Mesodermal cell (in vitro differentiated cells): ENCODE data around the gene CARNS1.
"Not testable (repeated sequence)": the region's sequence is repeated elsewhere in the genome, so short reads cannot be mapped to it uniquely, and the experiment has no call there.

ENCODE experiments used
- H3K27ac ChIP-seq: 2 replicates; pipeline ENCODE4 v1.7.0; 2013; ENCODE audit warnings: mild to moderate bottlenecking, low read depth, low read length, moderate library complexity; ENCODE audit not compliant: severe bottlenecking
- H3K36me3 ChIP-seq: 2 replicates; pipeline ENCODE4 v1.7.1; 2013; ENCODE audit warnings: mild to moderate bottlenecking, low read length, moderate library complexity; ENCODE audit not compliant: control insufficient read depth, insufficient read depth
- H3K4me1 ChIP-seq: one replicate; pipeline ENCODE4 v1.7.1; 2013; ENCODE audit warnings: mild to moderate bottlenecking, low read length; ENCODE audit not compliant: insufficient read depth, control insufficient read depth, poor library complexity, severe bottlenecking
- H3K4me3 ChIP-seq: 2 replicates; pipeline ENCODE4 v1.7.0; 2013; ENCODE audit warnings: low read length, control low read depth, mild to moderate bottlenecking; ENCODE audit not compliant: insufficient read depth, poor library complexity, severe bottlenecking; ENCODE audit errors: extremely low read depth
- H3K9me3 ChIP-seq: 2 replicates; pipeline ENCODE4 v1.7.1; 2013; ENCODE audit warnings: mild to moderate bottlenecking, low read length, moderate library complexity; ENCODE audit not compliant: control insufficient read depth
- WGBS, 2 experiments: methylation state at CpG; one replicate each; pipeline ENCODE4 v1.1.5; 2013; ENCODE audit warnings: missing lambda C conversion rate in 2 of 2; ENCODE audit not compliant: insufficient coverage in 2 of 2; 5-methylcytosine and 5-hydroxymethylcytosine counted together

The CARNS1 gene

GRCh38 chr11:67398661-67399563 lies 16.6 kb upstream of the CARNS1 start:
- Histone ChIP-seq H3K27ac (no peak overlapping the region), H3K4me3 (no peak overlapping the region)

GRCh38 chr11:67400251-67400941 lies 15.1 kb upstream of the CARNS1 start:
- WGBS, 2 experiments, result 79 to 82% methylated on average over 21 to 23 of the region's 23 CpGs

More at GRCh38 chr11:67398661-67399563, 16.6 kb upstream of the CARNS1 start:
- peaks cover 49% of the 10 kb centered on the region for H3K36me3 ChIP-seq
- H3K4me1 ChIP-seq, result peaks cover 22% of the 10 kb centered on the region
- WGBS, 2 experiments, result 94 to 96% methylated on average over 26 to 29 of the region's 31 CpGs
- H3K9me3 ChIP-seq, result no peaks in the 10 kb centered on the region

GRCh38 chr11:67400942-67401494 lies 14.5 kb upstream of the CARNS1 start:
- H3K36me3 ChIP-seq, result peaks cover 39% of the 10 kb centered on the region
- peak overlapping the region; percentile 82 for H3K4me3 ChIP-seq
- H3K9me3 ChIP-seq, result no peaks in the 10 kb centered on the region
- H3K4me1 ChIP-seq, result peaks cover 23% of the 10 kb centered on the region
- WGBS, 2 experiments, result 10 to 11% methylated on average over 21 to 27 of the region's 27 CpGs
- peak overlapping the region; percentile 81 for H3K27ac ChIP-seq

More at GRCh38 chr11:67400251-67400941, 15.1 kb upstream of the CARNS1 start:
- H3K36me3 ChIP-seq, result peaks cover 40% of the 10 kb centered on the region
- peaks cover 23% of the 10 kb centered on the region for H3K4me1 ChIP-seq
- H3K27ac ChIP-seq, result no peak overlapping the region
- peak overlapping the region; percentile 82 for H3K4me3 ChIP-seq
- H3K9me3 ChIP-seq, result no peaks in the 10 kb centered on the region

GRCh38 chr11:67401495-67402191 lies 13.8 kb upstream of the CARNS1 start, which contains the start of gene PPP1CA:
TSS of gene PPP1CA (minus strand) at chr11:67401858. CDS start at chr11:67401782, 76 bp downstream.
- 0 to 1% methylated on average over 25 to 38 of the region's 73 CpGs for WGBS, 2 experiments
- Histone ChIP-seq H3K4me1 (peaks cover 23% of the 10 kb centered on the region), H3K27ac (peak within 1 kb of the TSS; percentile 83), H3K9me3 (no peaks in the 10 kb centered on the region), H3K36me3 (peaks cover 38% of the 10 kb centered on the region), H3K4me3 (peak within 1 kb of the TSS; percentile 82)

GRCh38 chr11:67402192-67402839 lies 13.2 kb upstream of the CARNS1 start:
- Histone ChIP-seq H3K36me3 (peaks cover 32% of the 10 kb centered on the region), H3K4me1 (peaks cover 18% of the 10 kb centered on the region), H3K27ac (peak overlapping the region; percentile 83)
- 86 to 92% methylated on average over 15 to 19 of the region's 19 CpGs for WGBS, 2 experiments
- not testable (repeated sequence) for H3K9me3 ChIP-seq, H3K4me3 ChIP-seq

GRCh38 chr11:67403085-67403484 lies 12.4 kb upstream of the CARNS1 start:
- H3K4me3 ChIP-seq, H3K27ac ChIP-seq, H3K9me3 ChIP-seq: not testable (repeated sequence)
- peaks cover 24% of the 10 kb centered on the region for H3K36me3 ChIP-seq
- 98% methylated on average over 5 to 8 of the region's 9 CpGs for WGBS, 2 experiments
- H3K4me1 ChIP-seq, result peaks cover 14% of the 10 kb centered on the region

GRCh38 chr11:67404515-67405195 lies 10.8 kb upstream of the CARNS1 start:
- Histone ChIP-seq H3K27ac (no peak overlapping the region), H3K4me3 (no peak overlapping the region), H3K4me1 (peaks cover 12% of the 10 kb centered on the region), H3K9me3 (no peaks in the 10 kb centered on the region), H3K36me3 (peaks cover 9% of the 10 kb centered on the region)
- WGBS, 2 experiments, result 82 to 93% methylated on average over 10 to 13 of the region's 13 CpGs

GRCh38 chr11:67405196-67405567 lies 10.3 kb upstream of the CARNS1 start:
- Histone ChIP-seq H3K4me1 (peaks cover 12% of the 10 kb centered on the region), H3K4me3 (no peak overlapping the region), H3K27ac (no peak overlapping the region), H3K9me3 (no peaks in the 10 kb centered on the region), H3K36me3 (peaks cover 4% of the 10 kb centered on the region)
- WGBS, 2 experiments, result 86 to 92% methylated on average over 1 to 2 of the region's 6 CpGs

- Histone ChIP-seq H3K4me3 (no peak overlapping the region), H3K4me1 (peaks cover 12% of the 10 kb centered on the region), H3K36me3 (no peaks in the 10 kb centered on the region), H3K9me3 (no peaks in the 10 kb centered on the region), H3K27ac (no peak overlapping the region)
- 91 to 93% methylated on average over 6 to 8 of the region's 9 CpGs for WGBS, 2 experiments
These were observed 9.7 kb upstream of the CARNS1 start for GRCh38 chr11:67405688-67406339.
